HepG2 (cell line): Measurements from ENCODE around the gene MPC2. TPM values are rescaled to one million over a fixed set of nuclear protein-coding genes. Genes with fewer than 3 reads are reported as not detected.
A peak's percentile ranks its signal among the peaks of the same experiment; 100 is the strongest.

Source experiments
- BHLHE40 ChIP-seq: IDR thresholded peaks from 2 replicates; pipeline ENCODE4 v1.6.1; 2011; ENCODE audit warnings: low read length, improper control_type of control experiment
- CC2D1A ChIP-seq: sonication (generic); formaldehyde crosslinking; IDR thresholded peaks from 2 replicates; pipeline ENCODE4 v1.8.1; 2023; ENCODE audit warnings: mild to moderate bottlenecking, missing genetic modification reagents
- CHD2 ChIP-seq: IDR thresholded peaks from 2 replicates; pipeline ENCODE4 v1.6.1; 2011; ENCODE audit warnings: low read depth, low read length, improper control_type of control experiment
- EED ChIP-seq: sonication (generic); formaldehyde crosslinking; IDR thresholded peaks from 2 replicates; pipeline ENCODE4 v1.5.0; 2020; ENCODE audit warnings: mild to moderate bottlenecking, missing genetic modification reagents
- KDM5B ChIP-seq: sonication (generic); formaldehyde crosslinking; IDR thresholded peaks from 2 replicates; pipeline ENCODE4 v1.4.0; 2020; ENCODE audit warnings: missing genetic modification reagents, mild to moderate bottlenecking, borderline replicate concordance
- NKX3-1 ChIP-seq: sonication (generic); formaldehyde crosslinking; IDR thresholded peaks from 2 replicates; pipeline ENCODE4 v1.5.0; 2020; ENCODE audit warnings: missing genetic modification reagents
- PAX8 ChIP-seq: sonication (generic); formaldehyde crosslinking; IDR thresholded peaks from 2 replicates; pipeline ENCODE4 v1.8.0; 2022; ENCODE audit warnings: mild to moderate bottlenecking, missing genetic modification reagents, borderline replicate concordance
- THAP11 ChIP-seq: IDR thresholded peaks from 2 replicates; pipeline ENCODE4 v1.6.1; 2016; ENCODE audit warnings: missing biosample characterization, missing genetic modification reagents
- ZNF263 ChIP-seq: sonication (generic); formaldehyde crosslinking; IDR thresholded peaks from 2 replicates; pipeline ENCODE4 v1.4.0; 2020; ENCODE audit warnings: missing genetic modification reagents
- ZNF274 ChIP-seq: sonication (generic); formaldehyde crosslinking; IDR thresholded peaks from 2 replicates; pipeline ENCODE4 v1.5.1; 2020; ENCODE audit warnings: mild to moderate bottlenecking, missing genetic modification reagents
- ZNF724P ChIP-seq: sonication (generic); formaldehyde crosslinking; IDR thresholded peaks from 2 replicates; pipeline ENCODE4 v1.8.0; 2022; ENCODE audit warnings: missing genetic modification reagents, borderline replicate concordance
- polyA plus RNA-seq, 8 experiments: library from polyadenylated mRNA; depleted of rRNA in 3 of 8; stranded (reverse) in 7 of 8; unstranded in 1 of 8; fragments of >200 nt; fragmentation: Illumina TruSeq in 4 of 8; extraction: Trizol in 4 of 8; gene quantifications; 2 replicates each; pipeline versions ENCODE4 v1.2.1 to v1.2.3, GENCODE V29; 2011 to 2016; ENCODE audit warnings: low read depth in 4 of 8, missing spikeins in 1 of 8, mixed read lengths in 1 of 8; ENCODE audit not compliant: insufficient read depth in 1 of 8
- total RNA-seq, 5 experiments: library from RNA; depleted of rRNA; stranded (reverse); fragments of >200 nt; fragmentation: Illumina TruSeq; extraction: Trizol; gene quantifications; 2 replicates each; pipeline ENCODE4 v1.2.3, GENCODE V29; 2016; ENCODE audit warnings: low read depth in 1 of 5
- TF ChIP-seq, protein P1 (sequence below): sonication (generic); formaldehyde crosslinking; IDR thresholded peaks from 2 replicates; pipeline ENCODE4 v1.4.0; 2020; ENCODE audit warnings: missing genetic modification reagents
- TF ChIP-seq, protein P2 (sequence below): sonication (generic); formaldehyde crosslinking; IDR thresholded peaks from 2 replicates; pipeline ENCODE4; 2020; ENCODE audit warnings: missing genetic modification reagents, mild to moderate bottlenecking, borderline replicate concordance
- TF ChIP-seq, protein P3 (sequence below): sonication (generic); formaldehyde crosslinking; IDR thresholded peaks from 2 replicates; pipeline ENCODE4 v1.4.0; 2020; ENCODE audit warnings: missing genetic modification reagents
- TF ChIP-seq, protein P4 (sequence below): IDR thresholded peaks from 2 replicates; pipeline ENCODE4 v1.6.1; 2016; ENCODE audit warnings: missing compliant biosample characterization, missing genetic modification reagents, borderline replicate concordance
- TF ChIP-seq, protein P5 (sequence below): sonication (generic); formaldehyde crosslinking; IDR thresholded peaks from 2 replicates; pipeline ENCODE4 v1.4.0; 2020; ENCODE audit warnings: missing genetic modification reagents

Gene MPC2
- total and polyA plus RNA-seq, 2 of the 13 experiments (the other 11 are each of a cell fraction or from before 2014, with no cell fraction given), result 38.8 to 136 TPM

DNA sequence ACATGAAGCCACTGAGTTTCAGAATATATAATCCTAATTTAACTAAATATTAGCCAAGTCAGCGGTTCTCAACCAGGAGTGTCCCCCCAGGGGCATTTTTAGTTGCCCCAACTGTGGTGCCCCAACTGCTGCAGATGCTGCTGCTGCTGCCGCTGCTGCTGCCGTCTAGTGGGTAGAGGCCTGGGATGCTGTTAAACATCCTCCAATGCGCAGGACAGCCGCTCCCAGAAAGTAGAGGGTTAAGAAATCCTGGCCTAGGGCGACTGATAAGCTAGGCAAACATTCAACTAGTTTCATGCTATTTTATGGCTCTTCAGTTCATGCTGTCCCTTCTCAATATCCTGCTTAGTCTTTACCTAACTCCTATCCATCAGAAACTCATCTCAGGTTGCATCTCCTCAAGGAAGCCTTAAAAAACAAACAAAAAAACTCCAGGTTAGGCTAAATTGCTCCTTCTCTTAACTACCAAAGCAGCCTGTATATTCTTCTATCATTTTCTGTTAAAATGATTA, 10.3 kb downstream of the MPC2 start (continued):
- no peak for TF ChIP-seq CHD2
- TF ChIP-seq, protein P1, sequence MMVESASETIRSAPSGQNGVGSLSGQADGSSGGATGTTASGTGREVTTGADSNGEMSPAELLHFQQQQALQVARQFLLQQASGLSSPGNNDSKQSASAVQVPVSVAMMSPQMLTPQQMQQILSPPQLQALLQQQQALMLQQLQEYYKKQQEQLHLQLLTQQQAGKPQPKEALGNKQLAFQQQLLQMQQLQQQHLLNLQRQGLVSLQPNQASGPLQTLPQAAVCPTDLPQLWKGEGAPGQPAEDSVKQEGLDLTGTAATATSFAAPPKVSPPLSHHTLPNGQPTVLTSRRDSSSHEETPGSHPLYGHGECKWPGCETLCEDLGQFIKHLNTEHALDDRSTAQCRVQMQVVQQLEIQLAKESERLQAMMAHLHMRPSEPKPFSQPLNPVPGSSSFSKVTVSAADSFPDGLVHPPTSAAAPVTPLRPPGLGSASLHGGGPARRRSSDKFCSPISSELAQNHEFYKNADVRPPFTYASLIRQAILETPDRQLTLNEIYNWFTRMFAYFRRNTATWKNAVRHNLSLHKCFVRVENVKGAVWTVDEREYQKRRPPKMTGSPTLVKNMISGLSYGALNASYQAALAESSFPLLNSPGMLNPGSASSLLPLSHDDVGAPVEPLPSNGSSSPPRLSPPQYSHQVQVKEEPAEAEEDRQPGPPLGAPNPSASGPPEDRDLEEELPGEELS (CRISPR knock-in tag), result 0 out of 2 replicates have a peak, but pooled peaks have one; percentile 61
- TF ChIP-seq, protein P2, sequence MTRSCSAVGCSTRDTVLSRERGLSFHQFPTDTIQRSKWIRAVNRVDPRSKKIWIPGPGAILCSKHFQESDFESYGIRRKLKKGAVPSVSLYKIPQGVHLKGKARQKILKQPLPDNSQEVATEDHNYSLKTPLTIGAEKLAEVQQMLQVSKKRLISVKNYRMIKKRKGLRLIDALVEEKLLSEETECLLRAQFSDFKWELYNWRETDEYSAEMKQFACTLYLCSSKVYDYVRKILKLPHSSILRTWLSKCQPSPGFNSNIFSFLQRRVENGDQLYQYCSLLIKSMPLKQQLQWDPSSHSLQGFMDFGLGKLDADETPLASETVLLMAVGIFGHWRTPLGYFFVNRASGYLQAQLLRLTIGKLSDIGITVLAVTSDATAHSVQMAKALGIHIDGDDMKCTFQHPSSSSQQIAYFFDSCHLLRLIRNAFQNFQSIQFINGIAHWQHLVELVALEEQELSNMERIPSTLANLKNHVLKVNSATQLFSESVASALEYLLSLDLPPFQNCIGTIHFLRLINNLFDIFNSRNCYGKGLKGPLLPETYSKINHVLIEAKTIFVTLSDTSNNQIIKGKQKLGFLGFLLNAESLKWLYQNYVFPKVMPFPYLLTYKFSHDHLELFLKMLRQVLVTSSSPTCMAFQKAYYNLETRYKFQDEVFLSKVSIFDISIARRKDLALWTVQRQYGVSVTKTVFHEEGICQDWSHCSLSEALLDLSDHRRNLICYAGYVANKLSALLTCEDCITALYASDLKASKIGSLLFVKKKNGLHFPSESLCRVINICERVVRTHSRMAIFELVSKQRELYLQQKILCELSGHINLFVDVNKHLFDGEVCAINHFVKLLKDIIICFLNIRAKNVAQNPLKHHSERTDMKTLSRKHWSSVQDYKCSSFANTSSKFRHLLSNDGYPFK (CRISPR knock-in tag), result no peak
- no peak for TF ChIP-seq NKX3-1 (CRISPR knock-in tag)
- no peak for TF ChIP-seq EED (CRISPR knock-in tag)
- TF ChIP-seq, protein P3, sequence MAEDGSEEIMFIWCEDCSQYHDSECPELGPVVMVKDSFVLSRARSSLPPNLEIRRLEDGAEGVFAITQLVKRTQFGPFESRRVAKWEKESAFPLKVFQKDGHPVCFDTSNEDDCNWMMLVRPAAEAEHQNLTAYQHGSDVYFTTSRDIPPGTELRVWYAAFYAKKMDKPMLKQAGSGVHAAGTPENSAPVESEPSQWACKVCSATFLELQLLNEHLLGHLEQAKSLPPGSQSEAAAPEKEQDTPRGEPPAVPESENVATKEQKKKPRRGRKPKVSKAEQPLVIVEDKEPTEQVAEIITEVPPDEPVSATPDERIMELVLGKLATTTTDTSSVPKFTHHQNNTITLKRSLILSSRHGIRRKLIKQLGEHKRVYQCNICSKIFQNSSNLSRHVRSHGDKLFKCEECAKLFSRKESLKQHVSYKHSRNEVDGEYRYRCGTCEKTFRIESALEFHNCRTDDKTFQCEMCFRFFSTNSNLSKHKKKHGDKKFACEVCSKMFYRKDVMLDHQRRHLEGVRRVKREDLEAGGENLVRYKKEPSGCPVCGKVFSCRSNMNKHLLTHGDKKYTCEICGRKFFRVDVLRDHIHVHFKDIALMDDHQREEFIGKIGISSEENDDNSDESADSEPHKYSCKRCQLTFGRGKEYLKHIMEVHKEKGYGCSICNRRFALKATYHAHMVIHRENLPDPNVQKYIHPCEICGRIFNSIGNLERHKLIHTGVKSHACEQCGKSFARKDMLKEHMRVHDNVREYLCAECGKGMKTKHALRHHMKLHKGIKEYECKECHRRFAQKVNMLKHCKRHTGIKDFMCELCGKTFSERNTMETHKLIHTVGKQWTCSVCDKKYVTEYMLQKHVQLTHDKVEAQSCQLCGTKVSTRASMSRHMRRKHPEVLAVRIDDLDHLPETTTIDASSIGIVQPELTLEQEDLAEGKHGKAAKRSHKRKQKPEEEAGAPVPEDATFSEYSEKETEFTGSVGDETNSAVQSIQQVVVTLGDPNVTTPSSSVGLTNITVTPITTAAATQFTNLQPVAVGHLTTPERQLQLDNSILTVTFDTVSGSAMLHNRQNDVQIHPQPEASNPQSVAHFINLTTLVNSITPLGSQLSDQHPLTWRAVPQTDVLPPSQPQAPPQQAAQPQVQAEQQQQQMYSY, result 0 out of 2 replicates have a peak, but pooled peaks have one; percentile 26
- TF ChIP-seq ZNF263 (CRISPR knock-in tag), result no peak
- no peak for TF ChIP-seq CC2D1A (CRISPR knock-in tag)
- no peak for TF ChIP-seq BHLHE40
- no peak for TF ChIP-seq PAX8 (CRISPR knock-in tag)
- no peak for TF ChIP-seq KDM5B (CRISPR knock-in tag)
- TF ChIP-seq, protein P4, sequence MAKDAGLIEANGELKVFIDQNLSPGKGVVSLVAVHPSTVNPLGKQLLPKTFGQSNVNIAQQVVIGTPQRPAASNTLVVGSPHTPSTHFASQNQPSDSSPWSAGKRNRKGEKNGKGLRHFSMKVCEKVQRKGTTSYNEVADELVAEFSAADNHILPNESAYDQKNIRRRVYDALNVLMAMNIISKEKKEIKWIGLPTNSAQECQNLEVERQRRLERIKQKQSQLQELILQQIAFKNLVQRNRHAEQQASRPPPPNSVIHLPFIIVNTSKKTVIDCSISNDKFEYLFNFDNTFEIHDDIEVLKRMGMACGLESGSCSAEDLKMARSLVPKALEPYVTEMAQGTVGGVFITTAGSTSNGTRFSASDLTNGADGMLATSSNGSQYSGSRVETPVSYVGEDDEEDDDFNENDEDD, result peak; percentile 22; the same call in 1 of the 2 replicates
- TF ChIP-seq, protein P5, sequence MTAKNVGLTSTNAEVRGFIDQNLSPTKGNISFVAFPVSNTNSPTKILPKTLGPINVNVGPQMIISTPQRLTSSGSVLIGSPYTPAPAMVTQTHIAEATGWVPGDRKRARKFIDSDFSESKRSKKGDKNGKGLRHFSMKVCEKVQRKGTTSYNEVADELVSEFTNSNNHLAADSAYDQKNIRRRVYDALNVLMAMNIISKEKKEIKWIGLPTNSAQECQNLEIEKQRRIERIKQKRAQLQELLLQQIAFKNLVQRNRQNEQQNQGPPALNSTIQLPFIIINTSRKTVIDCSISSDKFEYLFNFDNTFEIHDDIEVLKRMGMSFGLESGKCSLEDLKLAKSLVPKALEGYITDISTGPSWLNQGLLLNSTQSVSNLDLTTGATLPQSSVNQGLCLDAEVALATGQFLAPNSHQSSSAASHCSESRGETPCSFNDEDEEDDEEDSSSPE (CRISPR knock-in tag), result no peak
- TF ChIP-seq ZNF274 (CRISPR knock-in tag), result no peak
- TF ChIP-seq THAP11, result no peak
- TF ChIP-seq ZNF724P, result no peak
